AG09319 (cell line): ENCODE results near the gene BRPF3.

ENCODE experiments used
- DNase-seq: peaks from one replicate; pipeline ENCODE4 v3.0.0-alpha.2; 2010; ENCODE audit warnings: low read depth; ENCODE audit errors: extremely low read depth
- CTCF ChIP-seq: IDR thresholded peaks from 2 replicates; pipeline ENCODE4 v1.5.1; 2011; ENCODE audit warnings: low read depth, mild to moderate bottlenecking, inconsistent platforms, low read length, moderate library complexity

The BRPF3 gene

DNA sequence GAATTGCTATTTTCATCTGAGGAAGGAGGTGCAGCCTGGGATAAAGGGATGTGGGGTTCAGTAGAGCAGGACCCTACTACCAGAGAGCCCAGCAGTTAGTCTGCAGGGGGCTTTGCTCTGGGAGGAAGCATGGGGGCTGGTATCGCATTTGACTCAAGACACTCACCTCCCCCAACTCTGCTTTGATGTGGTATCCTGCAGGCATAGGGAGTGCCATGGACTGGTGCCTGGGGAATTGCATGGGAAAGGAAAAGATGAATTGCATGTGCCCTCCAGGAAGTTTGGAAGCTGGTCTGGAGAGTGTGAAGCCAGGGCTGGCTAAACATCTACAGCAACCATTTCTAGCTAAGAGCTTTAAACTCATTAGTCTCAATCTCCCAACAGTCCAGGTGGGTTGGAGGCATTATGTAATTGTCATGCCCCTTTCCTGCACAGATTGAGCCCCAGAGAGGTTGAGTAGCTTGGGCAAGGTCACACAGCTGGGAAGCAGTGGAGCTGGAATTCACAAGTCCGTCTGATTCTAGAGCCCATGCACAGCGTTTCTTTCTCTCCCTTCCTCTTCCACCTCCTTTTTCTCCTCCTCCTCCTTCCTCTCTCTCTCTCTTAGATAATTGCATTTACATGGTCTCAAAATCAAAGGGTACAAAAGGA, 47.1 kb downstream of the BRPF3 start:
- DNase-seq, result no peak
- TF ChIP-seq CTCF, result no peak

DNA sequence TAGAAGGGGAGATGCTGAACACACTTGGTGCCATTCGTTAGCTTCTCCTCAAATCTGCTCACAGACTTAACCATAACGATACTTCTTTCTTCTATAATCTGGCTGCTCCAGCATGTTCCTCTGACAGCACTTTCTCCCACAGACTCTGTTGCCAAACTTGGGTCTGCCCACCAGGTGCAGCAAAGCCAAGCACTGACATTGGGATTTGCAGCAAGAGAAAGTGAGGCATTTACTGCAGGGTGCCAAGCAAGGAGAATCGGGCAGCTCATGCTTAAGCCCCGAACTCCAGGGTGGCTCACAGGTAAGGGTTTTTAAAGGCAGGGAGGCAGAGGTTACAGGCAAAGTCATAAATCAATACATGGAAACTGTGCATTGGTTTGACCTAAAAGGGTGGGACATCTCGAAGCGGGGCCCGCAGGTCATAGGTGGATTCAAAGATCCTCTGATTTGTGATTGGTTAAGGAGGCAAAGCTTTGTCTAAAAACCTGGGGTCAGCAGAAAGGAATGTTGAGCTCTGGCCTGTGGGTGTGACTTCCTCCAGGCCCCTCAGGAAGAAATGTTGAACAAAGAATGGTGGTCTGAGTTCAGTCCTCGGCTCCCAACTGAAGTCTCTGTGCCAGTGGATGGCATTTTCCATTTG, 48.2 kb downstream of the BRPF3 start:
- DNase-seq, result no peak
- no peak for TF ChIP-seq CTCF

DNA sequence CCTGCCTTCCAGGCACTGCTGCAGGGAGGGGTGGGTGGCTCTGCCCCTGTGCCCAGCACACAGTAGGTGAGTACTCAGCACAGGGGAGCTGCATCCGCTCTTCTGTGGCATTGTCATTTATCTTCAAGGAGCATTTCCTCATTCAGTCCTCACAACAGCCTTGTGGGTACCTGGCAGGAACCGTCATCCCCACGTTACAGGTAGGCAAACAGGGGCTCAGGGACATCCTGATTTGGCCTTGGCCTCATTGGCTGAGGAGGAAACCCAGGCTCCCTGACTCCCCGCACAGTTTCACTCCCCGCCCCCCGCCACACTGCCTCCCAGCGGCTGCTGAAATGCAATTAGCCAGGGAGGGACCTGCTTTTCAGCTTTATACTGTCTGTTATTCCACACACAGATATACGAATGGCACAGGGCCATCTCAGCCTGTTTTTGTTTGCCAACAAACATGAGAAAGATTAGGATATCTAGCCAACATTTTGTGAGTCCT, 49.1 kb downstream of the BRPF3 start:
- no peak for DNase-seq
- no peak for TF ChIP-seq CTCF

DNA sequence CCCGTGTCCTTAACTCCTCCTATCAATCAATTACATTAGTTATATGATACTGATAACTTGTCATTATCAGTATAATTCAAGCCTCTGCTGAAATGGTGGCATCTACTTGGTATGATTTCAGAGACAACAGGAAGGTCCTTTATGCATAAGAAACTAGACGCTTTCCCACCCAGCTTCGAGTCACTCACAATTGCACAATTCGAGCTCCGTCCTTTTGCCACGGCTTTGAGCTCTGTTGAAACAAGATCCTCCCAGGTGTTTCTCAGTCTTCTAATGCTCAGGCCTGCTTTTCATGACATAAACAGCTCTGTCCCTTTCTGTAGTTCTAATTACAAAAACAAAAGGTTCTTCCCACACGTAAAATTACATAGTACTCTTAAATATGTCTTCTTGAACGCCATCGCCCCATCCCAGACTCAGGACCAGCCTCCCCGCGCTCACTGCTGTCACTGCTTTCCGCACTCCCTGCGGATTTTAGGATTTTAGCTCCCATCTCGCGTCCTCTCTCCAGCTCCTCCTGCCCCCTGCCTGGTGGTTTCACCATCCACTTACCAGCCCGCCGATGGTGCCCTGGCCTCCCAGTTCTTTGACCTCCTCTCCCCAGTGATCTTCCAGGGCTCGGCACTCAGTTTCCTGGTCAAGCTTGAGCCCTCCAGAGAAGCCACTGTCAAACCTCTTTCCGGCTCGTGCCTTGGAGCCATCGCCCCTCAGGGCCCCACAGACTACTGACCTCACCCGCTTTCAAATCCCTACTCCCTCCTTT, 50.1 kb downstream of the BRPF3 start:
- no peak for DNase-seq

DNA sequence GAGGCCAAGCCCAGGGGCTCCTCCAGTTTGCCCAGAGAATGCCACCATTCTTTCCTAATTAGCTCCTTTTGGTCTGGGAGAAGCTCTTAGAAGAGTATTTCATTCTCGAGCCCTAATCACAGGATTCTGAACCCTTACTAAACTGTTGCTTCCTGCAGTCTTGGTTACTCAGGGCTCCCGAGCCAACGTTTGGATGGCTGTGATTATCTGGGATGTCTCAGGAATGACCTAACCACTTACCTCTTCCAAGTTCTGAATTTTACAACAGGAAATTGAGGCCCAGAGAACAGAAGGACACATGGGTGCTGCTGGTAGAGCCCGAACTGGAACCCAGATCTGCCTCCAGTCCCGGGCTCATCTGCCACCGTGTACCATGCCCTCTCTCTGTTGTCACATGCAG, 51.1 kb downstream of the BRPF3 start:
- TF ChIP-seq CTCF, result no peak
- DNase-seq, result no peak

More for the DNA sequence above, 50.1 kb downstream of the BRPF3 start:
- no peak for TF ChIP-seq CTCF

GRCh38 chr6:36248980-36249379, 52.4 kb downstream of the BRPF3 start:
- DNase-seq, result no peak
- no peak for TF ChIP-seq CTCF

GRCh38 chr6:36249536-36249935, 53.0 kb downstream of the BRPF3 start:
- DNase-seq, result no peak
- TF ChIP-seq CTCF, result no peak
